Stimulated activated CD4-positive, alpha-beta T cell treated with anti-CD3 and anti-CD28 coated beads, Interleukin-2, amount 100 ng/mL, for 24 hours (primary cell): ENCODE data around the gene SMIM10L1.

Source experiments
- DNase-seq, 2 donors: peaks; one replicate each; pipeline ENCODE4 v3.0.0-alpha.2; 2020

The SMIM10L1 gene

DNA sequence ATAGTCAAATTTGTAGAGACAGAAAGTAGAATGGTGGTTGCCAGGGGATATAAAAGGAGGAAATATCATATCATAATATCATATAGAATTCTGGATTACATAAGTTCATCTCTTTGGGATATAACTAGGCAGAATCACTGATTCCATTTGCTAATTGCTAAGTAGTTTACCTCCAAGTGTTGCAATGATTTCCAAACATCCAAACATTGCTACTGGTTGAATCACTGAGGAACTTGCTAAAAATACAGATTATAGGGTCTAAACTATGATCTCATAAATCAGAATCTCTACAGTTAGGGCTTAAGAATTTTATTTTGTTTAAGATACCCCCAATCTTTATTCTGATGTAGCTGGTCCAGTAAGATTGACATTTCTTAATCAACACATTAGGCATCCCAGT lies 31.8 kb downstream of the SMIM10L1 start:
- no peak for DNase-seq

DNA sequence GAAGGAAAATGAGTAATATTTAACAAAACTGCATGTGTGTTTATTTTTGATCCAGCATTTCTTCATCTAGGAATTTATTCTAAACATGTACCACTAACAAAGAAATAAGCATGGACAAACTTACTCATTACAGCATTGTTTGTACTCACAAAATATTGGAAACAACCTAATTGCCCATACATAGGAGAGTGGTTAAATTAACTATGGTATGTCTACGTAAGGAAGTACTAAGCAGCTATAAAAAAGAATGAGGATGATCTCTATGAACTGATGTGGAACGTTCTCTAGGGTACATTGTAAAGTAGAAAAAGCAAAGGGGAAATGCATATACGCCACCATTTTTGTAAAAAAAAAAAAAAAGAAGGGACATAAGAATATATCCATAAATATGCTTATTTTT lies 33.2 kb downstream of the SMIM10L1 start:
- no peak for DNase-seq

DNA sequence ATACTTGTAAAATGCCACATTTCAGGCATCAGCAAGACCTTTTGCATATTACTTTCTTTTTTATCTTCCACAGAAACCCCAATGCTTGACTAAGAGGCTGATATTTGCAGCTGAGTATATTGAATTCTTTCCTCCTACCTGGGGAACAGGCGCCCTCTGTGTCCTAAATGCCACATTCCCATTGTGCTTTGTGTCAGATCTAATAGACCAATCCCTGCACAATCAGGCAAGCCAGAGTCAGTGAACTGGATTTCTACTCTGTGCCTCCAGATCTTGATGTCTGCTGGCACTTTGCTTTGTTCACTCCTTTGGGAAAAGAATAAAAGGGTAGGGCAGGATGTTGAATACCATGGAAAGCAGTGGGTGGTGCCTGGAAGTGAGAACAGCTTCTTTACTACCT lies 38.1 kb downstream of the SMIM10L1 start:
- no peak for DNase-seq
